SK-N-SH treated with all-trans-retinoic acid at 6 μM for 48 hours (cell line): ENCODE data around the gene CST9.

Experiments used
- CSDC2 ChIP-seq: fragments of 250-450 bp; sonication (Bioruptor Pico); IDR thresholded peaks from 2 replicates; pipeline ENCODE4 v1.5.0; 2020; ENCODE audit warnings: mild to moderate bottlenecking, moderate library complexity
- GLIS3 ChIP-seq: fragments of 250-450 bp; sonication (Bioruptor Pico); IDR thresholded peaks from 2 replicates; pipeline ENCODE4 v1.5.0; 2020; ENCODE audit warnings: mild to moderate bottlenecking, moderate library complexity
- PATZ1 ChIP-seq: fragments of 250-450 bp; sonication (Bioruptor Pico); IDR thresholded peaks from 2 replicates; pipeline ENCODE4 v1.8.0; 2020; ENCODE audit warnings: mild to moderate bottlenecking, moderate library complexity, borderline replicate concordance
- SNAI2 ChIP-seq: fragments of 250-450 bp; sonication (Bioruptor Pico); IDR thresholded peaks from 2 replicates; pipeline ENCODE4 v1.5.0; 2020; ENCODE audit warnings: mild to moderate bottlenecking, moderate library complexity
- ZFP30 ChIP-seq: fragments of 450-650 bp; formaldehyde crosslinking; IDR thresholded peaks from 2 replicates; pipeline ENCODE4 v1.5.0; 2022; ENCODE audit warnings: mild to moderate bottlenecking, moderate library complexity

- TF ChIP-seq PATZ1 (CRISPR knock-in tag) (no peak), ZFP30 (CRISPR knock-in tag) (no peak), CSDC2 (CRISPR knock-in tag) (no peak), SNAI2 (CRISPR knock-in tag) (no peak), GLIS3 (CRISPR knock-in tag) (no peak)
These were observed 35.4 kb downstream of the CST9 start for GRCh38 chr20:23570178-23570760.
